HEK293T (cell line): Measurements from ENCODE around the gene TMEM218.

Experiments
- CTBP1 ChIP-seq: fragments of 450-650 bp; IDR thresholded peaks from 2 replicates; pipeline ENCODE4 v1.6.1; 2016; ENCODE audit warnings: borderline replicate concordance
- ELF4 ChIP-seq: fragments of 450-650 bp; IDR thresholded peaks from 2 replicates; pipeline ENCODE4 v1.6.1; 2017; ENCODE audit warnings: antibody characterized with exemption
- FOXA1 ChIP-seq: fragments of 450-650 bp; IDR thresholded peaks from 2 replicates; pipeline ENCODE4 v1.6.1; 2016; ENCODE audit warnings: mild to moderate bottlenecking

- TF ChIP-seq FOXA1: no peak
- no peak for TF ChIP-seq ELF4
- no peak for TF ChIP-seq CTBP1
Observed at GRCh38 chr11:125132596-125132995, 21.2 kb upstream of the TMEM218 start.
